NCI-H1105 treated with DMSO at 0.1 percent for 48 hours (cell line): Measurements from ENCODE around the gene C2CD4B.

Experiments
- DNase-seq: peaks from one replicate; lab custom pipeline; 2025; lab: John Stamatoyannopoulos, UW

The C2CD4B gene

GRCh38 chr15:62165104-62165792, at the start of gene C2CD4B:
TSS of gene C2CD4B (minus strand) at chr15:62165285. CDS start at chr15:62164984, 301 bp downstream.
- no peak for DNase-seq

DNA sequence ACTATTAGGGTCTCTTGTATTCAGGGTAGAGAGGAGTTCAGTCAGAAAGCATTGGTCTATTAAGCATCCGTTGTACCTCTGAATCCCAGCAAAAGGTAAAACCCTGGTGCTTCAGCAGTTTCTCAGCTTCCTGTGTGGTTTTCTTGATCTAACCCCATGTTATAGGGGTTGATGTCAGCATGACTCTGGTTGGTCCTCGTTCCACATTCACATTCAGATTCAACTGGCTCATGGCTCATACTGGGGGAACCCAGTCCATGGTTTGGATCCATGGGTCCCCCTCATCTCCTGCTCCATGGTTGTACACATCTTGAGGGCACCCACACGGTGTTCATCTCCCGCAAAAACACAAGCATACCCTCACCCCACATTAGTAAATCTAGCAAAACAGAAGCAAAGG, 47.7 kb upstream of the C2CD4B start:
- DNase-seq = no peak

DNA sequence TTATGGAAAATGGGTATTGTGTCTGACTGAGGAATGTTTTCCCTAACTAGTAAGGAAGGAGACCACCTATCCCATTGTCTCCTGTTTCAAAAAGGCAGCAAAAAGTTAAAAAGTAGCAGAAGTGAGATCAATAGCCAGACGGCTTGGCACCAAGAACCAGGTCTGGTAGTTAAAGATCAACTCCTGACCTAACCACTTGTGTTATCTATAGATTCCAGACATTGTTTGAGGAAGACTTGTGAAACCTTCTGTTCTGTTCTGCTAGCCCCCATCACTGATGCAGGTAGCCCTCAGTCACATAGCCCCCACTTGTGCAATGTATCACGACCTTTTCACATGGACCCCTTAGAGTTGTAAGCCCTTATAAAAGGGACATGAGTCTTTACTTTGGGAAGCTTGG, 46.3 kb upstream of the C2CD4B start:
- no peak for DNase-seq

- no peak for DNase-seq
Measured at GRCh38 chr15:62209821-62210220, 44.7 kb upstream of the C2CD4B start.

GRCh38 chr15:62209322-62209721, 44.2 kb upstream of the C2CD4B start:
- DNase-seq = no peak

DNA sequence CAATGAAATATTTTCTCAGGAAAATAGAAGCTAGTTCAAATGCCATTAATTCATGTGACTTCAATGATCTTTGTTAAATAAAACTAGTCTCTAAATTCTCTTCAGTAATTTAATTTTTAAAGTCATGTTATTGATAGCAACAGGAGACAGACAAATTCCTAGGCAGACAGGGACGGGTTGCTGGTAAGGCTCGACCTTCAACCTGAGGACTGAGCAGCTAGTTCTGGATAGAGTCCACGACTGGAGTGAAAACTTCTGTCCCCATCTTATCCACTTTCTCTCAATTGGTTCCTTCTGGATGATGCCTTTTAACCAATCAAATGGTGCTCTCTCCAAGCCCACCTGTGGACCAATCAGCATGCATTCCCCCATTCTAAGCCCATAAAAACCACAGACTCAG, 43.8 kb upstream of the C2CD4B start:
- DNase-seq = no peak

DNA sequence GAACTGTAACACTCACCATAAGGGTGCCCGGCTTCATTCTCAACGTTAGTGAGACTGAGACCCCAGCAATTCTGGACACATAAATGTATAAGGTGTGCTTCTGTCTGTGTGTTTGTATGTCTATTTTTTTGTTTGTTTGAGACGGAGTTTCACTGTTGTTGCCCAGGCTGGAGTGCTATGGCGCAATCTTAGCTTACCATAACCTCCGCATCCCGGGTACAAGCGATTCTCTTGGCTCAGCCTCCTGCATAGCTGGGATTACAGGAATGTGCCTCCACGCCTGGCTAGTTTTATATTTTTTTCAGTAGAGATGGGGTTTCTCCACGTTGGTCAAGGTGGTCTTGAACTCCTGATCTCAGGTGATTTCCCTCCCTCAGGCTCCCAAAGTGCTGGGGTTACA, 43.3 kb upstream of the C2CD4B start:
- no peak for DNase-seq

GRCh38 chr15:62190675-62191074, 25.6 kb upstream of the C2CD4B start:
- DNase-seq = no peak

DNA sequence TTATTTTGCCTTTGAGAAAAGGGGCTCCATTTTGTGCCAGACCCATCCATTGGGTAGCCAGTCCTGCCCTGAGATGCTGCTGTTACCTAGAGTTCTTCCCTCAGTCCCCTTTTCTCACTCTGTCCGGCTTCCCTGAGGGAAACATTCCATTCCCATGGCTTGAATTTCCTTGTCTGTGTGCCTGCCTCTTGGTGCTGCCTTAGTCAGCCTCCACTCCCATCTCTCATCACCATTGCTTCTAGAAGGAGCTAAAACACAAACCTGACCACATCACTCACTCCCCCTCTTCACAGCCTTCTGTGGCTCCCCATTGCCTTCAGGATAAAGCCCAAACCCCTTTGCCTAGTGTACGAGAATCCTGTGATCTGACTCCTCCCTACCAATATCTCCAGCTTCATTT, 25.2 kb upstream of the C2CD4B start:
- no peak for DNase-seq

- no peak for DNase-seq
Measured at GRCh38 chr15:62188744-62189143, 23.7 kb upstream of the C2CD4B start.

DNA sequence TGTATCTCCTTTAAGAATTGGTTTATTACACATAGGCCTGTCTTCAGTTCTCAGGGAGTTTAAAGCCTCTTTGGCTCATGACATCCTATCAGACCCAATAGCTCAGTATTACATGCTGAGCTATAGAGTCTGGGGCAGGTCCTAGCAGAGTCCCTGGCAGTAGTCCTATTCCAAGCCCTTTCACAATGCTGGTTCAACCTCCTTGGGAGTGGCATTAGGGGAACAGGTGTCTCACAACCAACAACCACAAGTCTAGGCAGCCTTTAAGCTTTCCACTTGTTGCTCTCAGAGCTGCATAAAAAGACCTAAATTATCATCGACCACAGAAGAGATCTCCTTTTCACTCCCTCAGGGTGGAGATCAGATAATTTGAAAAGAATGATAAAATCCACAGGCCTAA, 22.8 kb upstream of the C2CD4B start:
- DNase-seq = no peak

GRCh38 chr15:62187425-62187824, 22.3 kb upstream of the C2CD4B start:
- no peak for DNase-seq

DNA sequence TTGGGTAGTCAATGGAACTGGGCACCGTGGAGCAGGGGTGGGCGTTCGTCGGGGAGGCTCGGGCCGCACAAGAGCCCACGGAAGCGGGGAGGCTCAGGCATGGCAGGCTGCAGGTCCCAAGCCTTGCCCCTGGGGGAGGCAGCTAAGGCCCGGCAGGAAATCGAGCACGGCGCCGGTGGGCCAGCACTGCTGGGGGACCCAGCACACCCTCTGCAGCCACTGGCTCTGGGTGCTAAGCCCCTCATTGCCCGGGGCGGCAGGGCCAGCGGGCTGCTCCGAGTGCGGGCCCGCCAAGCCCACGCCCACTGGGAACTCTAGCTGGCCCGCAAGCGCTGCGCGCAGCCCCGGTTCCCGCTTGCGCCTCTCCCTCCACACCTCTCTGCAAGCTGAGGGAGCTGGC, 21.5 kb upstream of the C2CD4B start:
- DNase-seq = no peak

DNA sequence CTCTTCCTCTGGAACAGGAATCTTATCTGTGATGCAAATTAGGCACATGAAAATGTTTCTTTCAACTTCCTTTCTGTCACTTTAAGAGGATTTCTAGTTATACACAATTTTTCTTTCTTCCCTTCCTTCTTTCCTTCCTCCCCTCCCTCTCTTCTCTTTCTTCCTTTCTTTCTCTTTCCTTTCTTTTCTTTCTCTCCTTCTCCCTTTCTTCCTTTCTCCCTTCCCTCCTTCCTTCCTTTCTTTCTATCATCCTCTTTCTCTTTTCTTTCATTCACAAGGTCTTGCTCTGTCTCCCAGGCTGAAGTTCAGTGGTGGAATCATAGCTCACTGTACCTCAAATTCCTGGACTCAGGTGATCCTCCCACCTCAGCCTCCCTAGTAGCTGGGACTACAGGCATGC, 18.0 kb upstream of the C2CD4B start:
- DNase-seq = no peak

DNA sequence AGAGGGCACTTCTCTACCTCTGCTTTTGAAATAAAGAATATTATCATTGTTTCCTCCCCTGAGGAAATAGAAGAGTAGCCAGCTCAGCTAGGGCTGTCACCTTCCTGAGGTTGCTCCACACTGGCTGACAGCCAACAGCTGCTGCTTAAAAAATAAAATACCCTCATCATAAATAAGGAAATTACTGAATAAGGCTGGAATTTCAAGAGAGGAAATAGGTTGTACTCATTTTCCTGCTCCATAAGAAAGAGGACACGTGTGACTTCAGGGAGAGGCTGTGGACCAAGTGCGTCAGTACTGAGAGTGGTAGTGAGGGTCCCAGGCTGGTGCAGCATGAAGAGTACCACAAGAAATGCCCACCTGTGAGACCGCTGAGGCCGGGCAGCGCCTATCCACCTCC, 8.1 kb upstream of the C2CD4B start:
- no peak for DNase-seq

DNA sequence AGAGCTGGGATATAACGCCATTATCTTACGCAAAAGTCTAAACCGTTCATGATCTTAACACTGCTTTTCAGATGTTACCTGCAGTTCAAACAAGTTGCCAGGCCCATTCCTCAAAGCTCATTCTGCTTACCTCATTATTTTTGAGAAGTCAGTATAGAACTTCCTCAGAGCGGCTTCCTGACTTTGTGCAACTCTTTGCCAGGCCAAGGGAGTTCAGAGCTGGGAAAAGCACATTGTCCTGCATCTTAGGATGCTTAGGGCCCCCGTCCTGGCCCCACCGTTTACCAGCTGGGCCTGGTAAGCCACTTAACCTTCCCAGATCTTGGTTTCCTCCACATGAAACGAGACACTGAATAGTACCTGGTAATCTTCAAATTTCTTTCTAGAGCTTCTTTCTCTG, 6.8 kb upstream of the C2CD4B start:
- no peak for DNase-seq

DNA sequence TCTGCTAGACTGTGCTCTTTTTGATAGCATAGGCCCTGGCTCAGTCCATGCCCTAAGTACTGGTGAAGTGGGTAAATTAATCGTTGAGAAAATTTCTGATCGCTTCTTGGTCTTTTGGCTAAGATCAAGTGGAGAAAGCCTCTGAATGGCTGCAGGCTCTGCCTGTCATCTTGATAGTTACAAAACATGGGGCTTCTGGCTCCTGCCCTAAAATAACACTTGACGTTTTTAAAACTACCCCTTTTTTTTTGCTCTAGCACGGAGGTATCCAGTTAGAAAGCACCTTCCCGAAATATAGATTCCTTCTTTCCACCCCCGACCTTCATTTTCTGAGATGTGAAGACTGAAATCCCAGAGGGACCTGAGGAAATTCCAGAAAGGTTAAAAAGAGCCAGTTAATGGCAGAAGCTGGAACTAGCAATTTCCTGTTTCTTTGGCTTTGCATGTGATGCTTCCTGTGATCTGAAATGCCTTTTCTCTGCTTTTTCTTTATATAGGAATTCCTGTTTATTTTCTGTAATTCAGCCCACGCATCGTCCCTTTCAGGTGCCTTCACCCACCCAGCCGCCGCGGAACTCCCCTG, 799 bp upstream of the C2CD4B start:
- DNase-seq = no peak

DNA sequence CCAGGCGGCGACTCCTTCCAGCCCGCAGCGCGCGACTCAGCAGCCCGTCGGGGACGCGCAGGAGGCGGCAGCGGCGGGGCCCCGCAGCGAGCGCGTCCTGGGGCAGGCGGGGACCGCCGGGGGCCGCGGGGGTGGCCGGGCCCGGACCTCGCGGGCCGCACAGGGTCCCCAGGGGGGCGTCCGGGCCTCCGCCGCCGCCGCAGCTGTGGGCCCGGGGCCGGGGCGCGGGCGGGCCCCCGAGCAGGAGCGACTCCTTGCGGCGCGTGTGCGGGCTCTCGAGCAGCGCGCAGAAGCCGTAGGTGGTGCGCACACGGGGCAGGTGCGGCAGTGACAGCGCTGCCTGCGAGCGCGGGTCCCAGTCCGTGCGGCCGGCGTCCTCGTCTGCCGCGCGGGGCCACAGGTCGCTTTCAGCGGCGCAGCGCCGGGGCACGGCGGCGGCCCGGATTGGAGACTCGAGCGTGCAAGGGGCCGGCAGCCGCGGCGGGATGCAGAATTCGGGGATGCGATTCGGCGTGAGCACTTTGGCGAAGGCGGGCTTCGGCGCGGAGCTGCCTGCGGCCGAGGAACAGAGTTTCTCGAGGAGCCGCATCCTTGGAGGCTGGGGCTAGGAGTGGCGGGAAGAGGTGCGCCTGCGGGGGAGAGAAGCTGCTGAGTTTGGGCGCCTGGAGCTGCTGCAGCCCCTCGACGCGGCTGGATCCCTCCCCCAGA, 535 bp downstream of the C2CD4B start:
- peak; percentile 16 for DNase-seq

DNA sequence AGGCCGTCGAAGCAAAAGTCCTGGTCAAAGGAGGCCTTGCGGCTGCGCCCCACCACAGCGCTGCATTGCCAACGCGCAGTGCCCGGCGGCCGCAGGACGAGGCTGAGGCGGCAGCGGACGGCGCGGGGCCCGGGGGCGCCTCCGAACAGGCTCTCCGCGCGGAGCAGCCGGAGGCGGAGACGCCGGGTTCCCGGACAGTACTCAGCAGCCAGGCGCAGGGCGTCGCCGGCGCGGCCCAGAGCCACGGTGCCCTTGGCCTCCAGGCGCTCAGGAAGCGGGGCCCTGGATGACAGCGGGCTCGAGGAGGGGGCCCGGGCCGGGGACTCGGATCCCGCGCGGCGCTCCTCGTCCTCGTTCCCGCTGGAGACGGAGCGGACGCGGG, 1.1 kb downstream of the C2CD4B start:
- no peak for DNase-seq

GRCh38 chr15:62163397-62164013, 1.6 kb downstream of the C2CD4B start:
- no peak for DNase-seq

GRCh38 chr15:62153228-62153627, 11.9 kb downstream of the C2CD4B start:
- DNase-seq = no peak

- no peak for DNase-seq
Measured at GRCh38 chr15:62150445-62150844, 14.6 kb downstream of the C2CD4B start.

- DNase-seq = no peak
Measured at GRCh38 chr15:62149729-62150128, 15.4 kb downstream of the C2CD4B start.
